Fibroblast of the aortic adventitia (primary cell): ENCODE data around the gene PIN4. TPM values are rescaled to one million over a fixed set of nuclear protein-coding genes. Genes with fewer than 3 reads are reported as not detected.
"Not testable (repeated sequence)": the region's sequence is repeated elsewhere in the genome, so short reads cannot be mapped to it uniquely, and the experiment has no call there.

Experiments used
- DNase-seq: peaks from one replicate; pipeline ENCODE4 v3.0.0-alpha.2; 2010; ENCODE audit warnings: low read depth
- H3K4me3 ChIP-seq: 2 replicates; pipeline ENCODE4 v1.5.1; 2011; ENCODE audit warnings: low read depth, mild to moderate bottlenecking, control low read depth, low read length, moderate library complexity
- CTCF ChIP-seq: IDR thresholded peaks from 2 replicates; pipeline ENCODE4 v1.5.1; 2011; ENCODE audit warnings: mild to moderate bottlenecking, low read length, control low read depth, inconsistent platforms; ENCODE audit not compliant: insufficient read depth
- total RNA-seq: library from RNA; depleted of rRNA; stranded (reverse); fragments of >200 nt; gene quantifications from 2 replicates; pipeline ENCODE4 v1.2.3, GENCODE V29; 2012; ENCODE audit warnings: low replicate concordance

Gene PIN4
- total RNA-seq, 1 donor, result 4.6 TPM

- no peak for TF ChIP-seq CTCF
- DNase-seq, result no peak
- H3K4me3 ChIP-seq, result no peak overlapping the region
Measured at GRCh38 chrX:72158773-72159172, 22.8 kb upstream of the PIN4 start.

GRCh38 chrX:72159769-72160168, 21.8 kb upstream of the PIN4 start:
- no peak for TF ChIP-seq CTCF
- DNase-seq, result no peak
- H3K4me3 ChIP-seq, result no peak overlapping the region

- no peak for TF ChIP-seq CTCF
- no peak overlapping the region for H3K4me3 ChIP-seq
- no peak for DNase-seq
Measured at GRCh38 chrX:72165551-72165950, 16.0 kb upstream of the PIN4 start.

GRCh38 chrX:72169008-72169728, 12.4 kb upstream of the PIN4 start:
- peak; percentile 8 for DNase-seq
- no peak overlapping the region for H3K4me3 ChIP-seq
- TF ChIP-seq CTCF, result no peak

GRCh38 chrX:72176289-72176688, 5.3 kb upstream of the PIN4 start:
- not testable (repeated sequence) for H3K4me3 ChIP-seq, DNase-seq

GRCh38 chrX:72176981-72177380, 4.6 kb upstream of the PIN4 start:
- no peak overlapping the region for H3K4me3 ChIP-seq
- no peak for DNase-seq
- TF ChIP-seq CTCF, result no peak

- TF ChIP-seq CTCF, result no peak
- DNase-seq, result no peak
- no peak overlapping the region for H3K4me3 ChIP-seq
Measured at GRCh38 chrX:72180539-72180938, 1.0 kb upstream of the PIN4 start.
